Measurements from ENCODE around the gene ALOX15B. TPM values are rescaled to one million over a fixed set of nuclear protein-coding genes. Genes with fewer than 3 reads are reported as not detected.

The ALOX15B gene
- total and polyA plus RNA-seq, 2 of the 13 experiments (the other 11 are each of a cell fraction or from before 2014, with no cell fraction given) = not detected

DNA sequence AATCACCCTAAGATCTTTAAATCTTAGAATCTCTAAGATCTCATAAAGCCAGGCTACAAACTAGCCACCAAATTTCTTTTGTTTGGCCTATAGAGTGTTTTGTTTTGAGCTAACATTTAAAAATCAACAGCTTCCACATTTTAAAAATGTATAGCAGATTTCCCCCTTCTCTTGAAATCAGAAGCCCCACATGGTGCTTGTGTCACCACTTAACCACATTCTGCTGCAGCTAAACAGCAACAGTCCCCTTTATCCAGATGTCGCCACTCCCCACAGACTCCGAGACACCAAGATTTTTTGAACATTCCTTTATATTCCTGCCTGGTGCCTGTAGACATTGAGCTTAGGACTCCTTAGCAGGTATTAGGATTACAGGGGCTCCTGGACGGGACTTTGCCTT lies 20.4 kb upstream of the ALOX15B start:
- ATAC-seq (no peak), FAIRE-seq (no peak), DNase-seq (ENCODE audit: low spot score) (no peak)
- Histone ChIP-seq H3K27me3 (ENCODE audit: control insufficient read depth in 1 of 2, insufficient read depth in 2 of 2, low read length in 2 of 2) (peaks cover 1 to 58% of the 10 kb centered on the region in 2 experiments), H3K4me1 (ENCODE audit: insufficient read depth, low read length) (peaks cover 30% of the 10 kb centered on the region), H3K9me3 (ENCODE audit: low read length) (no peaks in the 10 kb centered on the region), H3K4me3 (replicated peaks in 1 of 3; ENCODE audit: insufficient read depth in 1 of 3, low read depth in 2 of 3, low read length in 3 of 3) (no peak overlapping the region), H4K20me1 (ENCODE audit: insufficient read depth, low read length) (no peaks in the 10 kb centered on the region), H2AFZ (ENCODE audit: low read length) (no peak overlapping the region), H3K4me2 (ENCODE audit: low read depth, low read length) (no peak overlapping the region), H3K27ac (ENCODE audit: extremely low read length, insufficient read depth, low read length) (no peak overlapping the region), H3K9ac (ENCODE audit: insufficient read depth, low read depth, low read length) (no peak overlapping the region), H3K36me3 (replicated peaks in 1 of 2; ENCODE audit: control insufficient read depth in 1 of 2, insufficient read depth in 2 of 2, low read length in 2 of 2) (no peaks in the 10 kb centered on the region), H3K79me2 (ENCODE audit: insufficient read depth, low read length) (no peaks in the 10 kb centered on the region)
- in situ Hi-C loops (cut with HindIII; ENCODE audit: extremely low pct_ligation_motif_present, low pct_unique_long_range_greater_than_20kb) (no loop called here), intact Hi-C loops (cut with micrococcal nuclease; ENCODE audit: unreplicated experiment) (no loop called here)
- ChIA-PET POLR2A (no interaction called here), CTCF (ENCODE audit: low intra/inter-chr PET ratio, low total read pairs) (no interaction called here)
- BruUV-seq (replicated peaks) = no TSS peak
- 54% methylated on average over 3 of the region's 3 CpGs for WGBS (ENCODE audit: low lambda C conversion rate)
- no peak for TF ChIP-seq MEIS2 (CRISPR knock-in tag; IDR thresholded peaks at IDR 0.05)
- TF ChIP-seq REL (CRISPR knock-in tag; conservative IDR thresholded peaks at IDR 0.05) = no peak
- TF ChIP-seq, protein P1, sequence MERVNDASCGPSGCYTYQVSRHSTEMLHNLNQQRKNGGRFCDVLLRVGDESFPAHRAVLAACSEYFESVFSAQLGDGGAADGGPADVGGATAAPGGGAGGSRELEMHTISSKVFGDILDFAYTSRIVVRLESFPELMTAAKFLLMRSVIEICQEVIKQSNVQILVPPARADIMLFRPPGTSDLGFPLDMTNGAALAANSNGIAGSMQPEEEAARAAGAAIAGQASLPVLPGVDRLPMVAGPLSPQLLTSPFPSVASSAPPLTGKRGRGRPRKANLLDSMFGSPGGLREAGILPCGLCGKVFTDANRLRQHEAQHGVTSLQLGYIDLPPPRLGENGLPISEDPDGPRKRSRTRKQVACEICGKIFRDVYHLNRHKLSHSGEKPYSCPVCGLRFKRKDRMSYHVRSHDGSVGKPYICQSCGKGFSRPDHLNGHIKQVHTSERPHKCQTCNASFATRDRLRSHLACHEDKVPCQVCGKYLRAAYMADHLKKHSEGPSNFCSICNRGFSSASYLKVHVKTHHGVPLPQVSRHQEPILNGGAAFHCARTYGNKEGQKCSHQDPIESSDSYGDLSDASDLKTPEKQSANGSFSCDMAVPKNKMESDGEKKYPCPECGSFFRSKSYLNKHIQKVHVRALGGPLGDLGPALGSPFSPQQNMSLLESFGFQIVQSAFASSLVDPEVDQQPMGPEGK (CRISPR knock-in tag; IDR thresholded peaks at IDR 0.05) = no peak
- TF ChIP-seq PRMT3 (CRISPR knock-in tag; IDR thresholded peaks at IDR 0.05; ENCODE audit: borderline replicate concordance, low read depth) = no peak
- TF ChIP-seq NFKBIZ (CRISPR knock-in tag; IDR thresholded peaks at IDR 0.05) = no peak
- TF ChIP-seq, protein P2, sequence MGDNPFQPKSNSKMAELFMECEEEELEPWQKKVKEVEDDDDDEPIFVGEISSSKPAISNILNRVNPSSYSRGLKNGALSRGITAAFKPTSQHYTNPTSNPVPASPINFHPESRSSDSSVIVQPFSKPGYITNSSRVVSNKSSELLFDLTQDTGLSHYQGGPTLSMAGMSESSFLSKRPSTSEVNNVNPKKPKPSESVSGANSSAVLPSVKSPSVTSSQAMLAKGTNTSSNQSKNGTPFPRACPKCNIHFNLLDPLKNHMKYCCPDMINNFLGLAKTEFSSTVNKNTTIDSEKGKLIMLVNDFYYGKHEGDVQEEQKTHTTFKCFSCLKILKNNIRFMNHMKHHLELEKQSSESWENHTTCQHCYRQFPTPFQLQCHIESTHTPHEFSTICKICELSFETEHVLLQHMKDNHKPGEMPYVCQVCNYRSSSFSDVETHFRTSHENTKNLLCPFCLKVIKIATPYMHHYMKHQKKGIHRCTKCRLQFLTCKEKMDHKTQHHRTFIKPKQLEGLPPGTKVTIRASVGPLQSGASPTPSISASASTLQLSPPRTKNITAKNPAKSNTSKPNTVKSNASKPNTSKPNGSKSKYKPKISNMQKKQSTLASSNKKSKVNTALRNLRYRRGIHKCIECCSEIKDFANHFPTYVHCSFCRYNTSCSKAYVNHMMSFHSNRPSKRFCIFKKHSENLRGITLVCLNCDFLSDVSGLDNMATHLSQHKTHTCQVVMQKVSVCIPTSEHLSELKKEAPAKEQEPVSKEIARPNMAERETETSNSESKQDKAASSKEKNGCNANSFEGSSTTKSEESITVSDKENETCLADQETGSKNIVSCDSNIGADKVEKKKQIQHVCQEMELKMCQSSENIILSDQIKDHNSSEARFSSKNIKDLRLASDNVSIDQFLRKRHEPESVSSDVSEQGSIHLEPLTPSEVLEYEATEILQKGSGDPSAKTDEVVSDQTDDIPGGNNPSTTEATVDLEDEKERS (CRISPR knock-in tag; IDR thresholded peaks at IDR 0.05) = no peak
- no peak for TF ChIP-seq HES4 (CRISPR knock-in tag; IDR thresholded peaks at IDR 0.05; ENCODE audit: borderline replicate concordance)
